Stimulated activated CD4-positive, alpha-beta T cell treated with anti-CD3 and anti-CD28 coated beads, Interleukin-15, amount 100 ng/mL, for 1 hour (primary cell): ENCODE results near the gene NEIL1.
A peak's percentile ranks its signal among the peaks of the same experiment; 100 is the strongest.
"Not testable (repeated sequence)": the region's sequence is repeated elsewhere in the genome, so short reads cannot be mapped to it uniquely, and the experiment has no call there.

Experiments used
- DNase-seq, 2 donors: peaks; one replicate each; pipeline ENCODE4 v3.0.0-alpha.2; 2020; ENCODE audit warnings: low read depth in 1 of 2, low spot score in 1 of 2

NEIL1 gene, protein sequence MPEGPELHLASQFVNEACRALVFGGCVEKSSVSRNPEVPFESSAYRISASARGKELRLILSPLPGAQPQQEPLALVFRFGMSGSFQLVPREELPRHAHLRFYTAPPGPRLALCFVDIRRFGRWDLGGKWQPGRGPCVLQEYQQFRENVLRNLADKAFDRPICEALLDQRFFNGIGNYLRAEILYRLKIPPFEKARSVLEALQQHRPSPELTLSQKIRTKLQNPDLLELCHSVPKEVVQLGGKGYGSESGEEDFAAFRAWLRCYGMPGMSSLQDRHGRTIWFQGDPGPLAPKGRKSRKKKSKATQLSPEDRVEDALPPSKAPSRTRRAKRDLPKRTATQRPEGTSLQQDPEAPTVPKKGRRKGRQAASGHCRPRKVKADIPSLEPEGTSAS

DNA sequence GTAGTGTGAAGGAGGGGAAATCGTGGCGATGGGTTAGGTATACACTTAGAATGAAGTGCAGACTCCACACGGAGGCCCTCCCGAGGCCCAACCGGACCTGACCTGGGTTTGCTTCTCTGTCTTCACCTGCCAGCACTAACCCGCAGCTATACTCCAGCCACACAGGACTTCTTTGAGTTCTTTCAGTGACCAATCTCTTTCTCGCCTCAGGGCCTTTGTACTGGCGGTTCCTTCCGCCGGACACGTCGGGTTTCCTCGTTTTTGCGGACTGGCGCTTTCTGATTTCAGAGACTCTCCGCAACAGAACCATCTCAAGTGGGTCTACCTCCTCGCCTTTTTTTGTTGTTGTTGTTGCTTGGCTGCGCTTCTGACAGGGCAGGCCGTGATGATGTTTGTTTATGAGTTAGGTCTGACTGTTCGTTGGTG, at the start of gene NEIL1:
NEIL1 (plus strand) TSS at position 244 of the 426 bp plus-strand sequence. CDS start 1,867 bp downstream, outside the sequence.
- DNase-seq: no peak

DNA sequence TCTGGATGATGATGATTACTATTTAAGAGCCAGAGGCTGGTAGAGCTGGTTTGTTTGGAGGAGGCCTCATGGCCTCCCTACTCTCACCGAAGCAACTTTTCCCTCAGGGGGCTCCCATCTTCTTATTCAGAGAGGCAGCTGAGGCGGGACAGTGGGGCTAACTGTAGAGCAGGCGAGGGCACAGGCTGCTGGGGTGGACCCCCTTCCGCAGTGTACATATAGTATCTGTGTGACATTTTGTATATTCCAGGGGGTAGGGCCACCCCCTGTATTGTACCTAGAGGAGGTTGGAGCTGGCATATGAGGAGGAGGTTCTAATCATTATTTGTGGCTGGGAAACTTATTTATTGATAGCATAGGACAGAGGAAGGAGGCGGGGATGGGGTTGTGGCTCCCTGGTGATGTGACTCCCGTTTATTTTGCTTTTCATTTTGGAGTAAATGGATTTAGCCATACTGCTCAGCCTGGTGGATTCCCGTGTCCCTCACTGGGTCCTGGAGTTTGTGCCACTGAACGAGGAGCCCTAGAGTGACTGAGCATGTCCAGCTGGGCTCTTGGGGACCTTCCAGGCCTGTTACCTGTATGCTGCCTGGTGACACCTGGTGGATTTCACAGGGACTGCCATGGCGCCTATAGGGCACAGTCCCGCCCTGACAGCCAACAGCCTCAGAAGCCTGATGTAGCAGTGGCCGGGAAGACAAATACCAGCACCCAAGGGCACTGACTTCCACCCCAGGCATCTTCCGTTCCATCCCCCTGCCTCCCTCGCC, 48.1 kb upstream of the NEIL1 start:
- not testable (repeated sequence) for DNase-seq

DNA sequence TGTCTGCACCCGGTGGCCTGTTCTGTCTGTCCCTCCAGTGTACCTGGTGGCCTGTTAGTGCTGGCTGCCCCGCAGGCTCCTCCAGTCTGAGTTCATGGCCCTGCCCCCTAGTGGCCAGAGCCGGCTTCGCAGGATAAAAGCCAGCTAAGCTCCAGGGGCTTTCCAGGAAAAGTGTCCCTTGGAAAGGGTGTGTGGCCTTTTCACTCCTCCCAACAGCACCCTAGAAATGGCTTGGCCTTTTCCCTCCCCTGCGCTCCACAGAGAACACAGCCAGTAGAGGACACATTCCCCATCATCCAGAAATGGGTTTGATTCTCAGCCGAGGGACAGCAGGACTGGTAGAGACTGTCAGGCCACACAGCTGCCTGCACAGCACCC, 47.5 kb upstream of the NEIL1 start:
- DNase-seq: peak; percentile 33 to 58

DNA sequence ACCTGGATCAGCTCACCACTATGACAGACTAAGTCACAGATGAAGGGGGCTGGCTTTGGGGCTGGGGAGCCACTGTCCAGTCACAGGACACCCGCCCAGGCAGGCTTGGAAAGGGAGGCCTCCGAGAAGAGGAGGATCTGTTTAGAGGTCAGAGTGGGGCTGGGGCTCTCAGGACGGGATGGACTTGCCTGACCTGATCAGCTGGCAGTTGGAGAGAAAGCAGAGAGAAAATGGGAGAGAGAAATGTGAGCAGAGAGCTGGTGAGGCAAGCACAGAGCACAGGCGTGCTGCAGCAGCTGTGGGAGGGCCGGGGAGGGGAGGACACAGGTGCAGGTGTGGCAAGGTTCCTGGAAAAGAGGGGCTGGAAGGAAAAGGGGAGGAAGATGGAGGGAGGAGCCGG, 46.8 kb upstream of the NEIL1 start:
- DNase-seq: not testable (repeated sequence)

DNA sequence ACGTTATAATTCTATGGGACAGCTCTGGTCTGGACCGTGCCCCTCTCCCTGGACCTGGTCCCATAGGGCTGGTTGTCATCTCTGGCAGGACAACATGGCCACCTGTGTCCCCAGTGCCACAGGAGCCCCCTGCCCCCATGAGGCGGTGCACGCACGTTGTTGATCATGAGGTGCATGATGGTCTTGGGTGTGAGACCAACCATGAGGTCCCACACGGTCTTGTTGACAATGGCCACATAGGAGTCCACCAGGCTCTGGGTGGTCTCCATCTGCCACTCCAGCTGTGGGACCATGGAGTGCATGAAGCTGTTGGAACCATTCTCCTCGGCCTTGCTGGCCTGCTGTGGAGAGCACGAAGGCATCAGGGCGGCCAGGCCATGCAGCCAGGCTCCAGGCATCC, 44.5 kb upstream of the NEIL1 start:
- no peak for DNase-seq

DNA sequence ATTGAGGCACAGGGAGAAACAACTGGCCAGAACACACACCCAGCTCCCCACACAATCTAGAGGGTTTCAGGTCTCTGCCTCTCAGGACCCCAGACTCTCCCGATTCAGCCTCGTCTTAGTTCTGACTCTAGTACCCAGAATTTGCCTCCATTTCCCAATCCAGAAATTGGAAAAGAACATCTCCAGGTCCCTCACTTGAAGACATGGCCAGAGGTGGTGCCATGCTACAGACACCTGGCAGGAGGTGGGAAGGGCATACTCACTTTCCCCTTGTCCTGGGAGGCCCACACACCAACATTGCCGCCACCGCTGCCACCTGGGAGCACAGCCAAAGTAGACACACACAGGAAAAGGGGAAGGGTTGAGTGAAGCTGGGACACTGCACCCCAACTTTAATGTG, 44.1 kb upstream of the NEIL1 start:
- not testable (repeated sequence) for DNase-seq

DNA sequence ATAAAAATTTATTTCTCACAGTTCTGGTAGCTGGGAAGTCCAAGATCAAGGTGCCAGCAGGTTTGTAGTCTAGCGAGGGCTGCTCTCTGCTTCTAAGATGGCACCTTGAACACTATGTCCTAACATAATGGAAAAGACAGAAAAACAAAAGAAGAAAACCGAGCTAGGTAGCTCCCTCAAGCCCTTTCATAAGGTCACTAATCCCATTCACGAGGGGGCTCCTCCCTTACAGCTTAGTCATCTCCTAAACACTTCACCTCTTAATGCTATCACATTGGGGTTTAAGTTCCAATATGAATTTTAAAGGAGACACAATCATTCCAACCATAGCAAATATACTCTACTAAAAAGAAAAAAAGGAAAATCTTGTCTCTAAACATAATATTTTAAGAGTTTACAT, 40.7 kb upstream of the NEIL1 start:
- no peak for DNase-seq

DNA sequence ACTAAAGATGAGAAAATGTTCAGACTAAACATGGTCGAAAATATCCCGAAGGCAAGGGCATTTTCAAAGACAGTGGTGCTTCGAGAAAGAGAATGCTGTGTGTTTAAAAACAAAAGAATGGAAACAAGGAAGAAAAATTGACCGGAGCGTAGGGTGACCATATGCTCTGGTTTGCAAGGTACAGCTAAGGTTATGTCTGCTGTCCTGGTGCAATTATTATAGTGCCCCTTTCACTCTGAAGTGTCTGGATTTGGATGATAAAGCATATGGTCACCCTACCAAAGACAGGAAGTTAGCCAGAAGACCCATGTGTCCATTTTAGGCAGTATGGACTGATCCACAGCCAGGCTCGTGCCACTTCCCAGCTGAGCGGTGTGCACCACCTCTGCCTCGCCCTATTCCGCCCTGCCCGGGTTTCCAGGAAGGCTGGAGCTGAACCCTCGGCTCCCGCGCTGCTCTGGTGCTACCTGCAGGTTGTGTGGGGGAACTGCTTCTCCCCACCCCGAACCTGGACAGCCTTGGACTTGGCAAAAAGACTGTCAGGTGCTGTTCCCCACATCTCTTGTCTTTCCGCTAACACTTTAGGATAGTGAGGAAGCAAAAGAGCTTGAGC, 39.0 kb upstream of the NEIL1 start:
- DNase-seq: no peak

DNA sequence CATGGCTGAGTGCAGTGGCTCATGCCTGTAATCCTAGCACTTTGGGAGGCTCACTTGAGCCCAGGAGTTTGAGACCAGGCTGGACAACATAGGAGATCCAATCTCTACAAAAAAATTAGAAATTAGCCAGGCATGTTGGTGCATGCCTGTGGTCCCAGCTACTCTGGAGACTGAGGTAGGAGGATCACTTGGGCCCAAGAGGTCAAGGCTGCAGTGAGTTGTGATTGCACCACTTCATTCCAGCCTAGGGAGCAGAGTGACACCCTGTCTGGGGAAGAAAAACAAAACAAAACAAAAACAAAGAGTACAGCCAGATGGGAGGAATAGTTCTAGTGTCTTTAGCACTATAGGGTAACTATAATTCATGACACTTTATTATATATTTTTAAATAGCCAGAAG, 37.1 kb upstream of the NEIL1 start:
- DNase-seq: no peak

DNA sequence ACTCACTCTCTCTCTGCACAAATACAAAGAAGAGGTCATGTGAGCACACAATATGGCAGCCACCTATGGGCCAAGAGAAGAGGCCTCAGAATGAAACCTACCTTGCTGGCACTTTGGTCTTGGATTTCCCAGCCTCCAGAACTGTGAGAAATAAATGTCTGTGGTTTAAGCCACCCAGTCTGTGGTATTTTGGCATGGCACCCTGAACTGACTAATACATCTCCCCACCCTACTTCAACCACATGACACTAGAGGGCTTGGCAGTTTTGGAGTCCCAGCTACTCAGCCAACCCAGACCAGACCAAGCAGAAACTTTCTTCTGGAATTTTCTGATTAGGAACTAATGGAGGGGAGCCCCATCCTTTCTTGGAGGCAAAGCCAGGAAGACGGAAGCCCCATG, 34.3 kb upstream of the NEIL1 start:
- not testable (repeated sequence) for DNase-seq

DNA sequence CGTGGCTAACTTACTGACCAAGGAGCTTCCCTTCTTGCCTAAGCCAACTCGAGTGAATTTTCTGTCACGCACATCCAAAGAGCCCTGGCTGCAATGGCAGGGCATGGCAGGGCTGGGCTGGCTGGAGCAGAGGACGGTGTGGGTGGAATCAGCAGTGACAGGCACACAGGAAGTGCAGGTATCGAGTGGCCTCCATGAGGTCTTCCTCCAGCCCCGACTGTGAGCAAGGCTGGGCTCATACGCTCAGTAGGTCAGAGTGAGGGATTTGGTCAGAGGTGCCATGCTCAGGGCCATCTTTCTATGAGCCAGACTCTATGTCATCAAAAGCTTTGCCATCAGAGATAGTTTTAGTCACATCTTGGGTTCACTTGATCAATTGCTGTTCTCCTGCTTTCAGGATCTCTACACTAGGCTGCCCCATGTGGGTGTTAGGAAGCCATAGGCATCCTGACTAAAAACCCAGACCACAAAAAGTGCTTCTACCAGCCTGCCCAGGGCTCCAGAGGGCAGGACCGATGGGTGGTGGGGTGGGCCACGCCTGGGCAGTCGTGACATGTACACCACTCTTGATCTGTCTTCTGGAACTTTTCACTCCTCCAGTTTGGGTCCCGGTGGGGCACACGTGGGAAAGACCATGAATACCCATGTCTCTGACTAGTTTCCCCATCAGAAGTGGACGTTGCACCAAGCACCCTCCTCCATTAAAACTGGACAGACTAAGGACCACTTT, 33.6 kb upstream of the NEIL1 start:
- no peak for DNase-seq

DNA sequence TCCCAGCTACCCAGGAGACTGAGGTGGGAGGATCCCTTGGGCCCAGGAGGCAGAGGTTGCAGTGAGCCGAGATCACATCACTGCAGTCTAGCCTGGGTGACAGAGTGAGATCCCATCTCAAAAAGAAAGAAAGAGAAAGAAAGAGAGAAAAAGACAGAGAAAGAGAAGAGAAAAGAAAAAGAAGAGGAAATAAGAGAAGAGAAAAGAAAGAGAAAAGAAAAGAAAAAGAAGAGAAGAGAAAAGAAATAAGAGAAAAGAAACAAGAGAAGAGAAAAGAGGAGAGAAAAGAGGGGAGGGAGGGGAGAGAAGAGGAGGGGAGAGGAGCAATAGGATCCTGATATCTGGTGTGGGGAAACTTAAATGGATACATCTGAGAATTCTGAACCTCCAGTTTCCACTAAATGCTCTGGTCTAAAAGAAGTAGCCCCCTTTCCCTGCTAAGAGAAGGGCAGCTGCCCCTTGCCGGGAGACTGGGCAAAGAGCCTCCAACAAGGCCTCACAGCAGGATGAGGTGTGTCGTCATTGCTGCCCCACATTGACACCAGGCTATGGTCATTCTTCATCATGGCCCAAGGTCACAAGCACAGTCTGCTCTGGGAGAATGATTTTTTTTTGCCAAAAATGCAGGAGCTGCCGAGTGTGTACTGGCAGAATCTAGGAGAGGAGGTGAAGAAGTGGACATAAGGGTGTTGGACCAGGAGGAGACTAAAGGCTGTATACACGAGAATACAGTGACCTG, 32.1 kb upstream of the NEIL1 start:
- no peak for DNase-seq

DNA sequence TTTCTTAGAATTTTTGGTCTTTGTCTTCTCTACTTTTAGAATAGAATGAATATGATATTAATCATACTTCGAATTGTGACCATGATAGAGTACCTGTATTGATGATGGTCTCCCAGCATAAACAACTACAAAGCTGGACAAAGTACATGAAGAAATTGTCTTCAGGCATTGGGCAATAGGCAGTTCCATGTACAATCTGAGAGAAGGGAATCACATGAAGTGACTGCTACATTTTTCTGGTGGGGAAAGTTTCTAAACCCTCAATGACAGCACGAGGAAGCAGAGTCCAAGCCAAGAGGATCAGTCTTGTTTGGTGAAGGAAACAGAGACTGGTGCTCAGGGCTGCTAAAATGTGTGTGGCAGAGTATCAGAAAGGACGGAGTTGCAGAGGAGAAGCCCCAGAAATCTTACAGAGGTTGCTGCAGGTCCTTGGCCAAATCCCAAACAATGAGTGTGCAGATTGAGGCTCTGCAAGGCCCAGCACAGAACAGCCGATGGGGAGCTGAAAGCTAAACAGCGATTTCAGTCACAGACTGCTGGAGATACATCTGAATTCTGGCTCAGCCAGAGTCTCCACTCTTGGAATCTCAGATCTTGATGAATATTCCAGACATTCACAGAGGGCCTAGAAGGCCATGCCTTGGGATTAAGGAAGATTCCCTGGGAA, 27.5 kb upstream of the NEIL1 start:
- DNase-seq: not testable (repeated sequence)

DNA sequence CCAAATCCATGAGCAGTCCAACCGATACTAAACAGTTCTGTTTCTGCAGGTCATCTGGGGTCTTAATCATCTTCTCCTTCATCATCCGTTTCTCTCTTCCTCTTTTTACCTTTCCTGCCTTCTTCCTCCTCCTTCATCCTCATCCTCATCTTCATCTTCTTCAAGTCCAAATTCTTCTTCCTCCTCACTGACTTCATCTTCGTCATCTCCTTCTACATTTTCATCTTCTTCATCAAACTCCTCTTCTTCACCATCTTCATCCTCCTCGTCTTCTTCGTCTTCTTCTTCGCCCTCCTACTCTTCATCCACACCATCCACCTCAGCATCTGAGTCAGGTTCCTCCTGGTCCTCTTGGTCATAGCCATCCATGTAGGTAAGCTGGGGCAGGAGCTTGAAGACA, 25.1 kb upstream of the NEIL1 start:
- no peak for DNase-seq

DNA sequence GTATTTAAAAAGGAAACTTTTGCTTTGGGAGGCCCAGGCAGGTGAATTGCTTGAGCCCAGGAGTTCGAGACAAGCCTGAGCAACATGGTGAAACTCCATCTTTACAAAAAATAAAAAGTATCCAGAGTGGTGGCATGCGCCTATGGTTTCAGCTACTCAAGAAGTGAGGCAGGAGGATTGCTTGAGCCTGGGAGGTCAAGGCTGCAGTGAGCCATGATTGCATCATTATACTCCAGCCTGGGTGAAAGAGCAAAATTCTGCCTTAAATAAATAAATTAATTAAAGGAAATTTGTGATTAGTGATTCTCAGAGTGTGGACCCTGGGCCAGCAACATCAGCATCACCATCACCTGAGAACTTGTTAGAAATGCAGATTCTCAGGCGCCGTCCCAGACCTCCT, 20.9 kb upstream of the NEIL1 start:
- DNase-seq: no peak

DNA sequence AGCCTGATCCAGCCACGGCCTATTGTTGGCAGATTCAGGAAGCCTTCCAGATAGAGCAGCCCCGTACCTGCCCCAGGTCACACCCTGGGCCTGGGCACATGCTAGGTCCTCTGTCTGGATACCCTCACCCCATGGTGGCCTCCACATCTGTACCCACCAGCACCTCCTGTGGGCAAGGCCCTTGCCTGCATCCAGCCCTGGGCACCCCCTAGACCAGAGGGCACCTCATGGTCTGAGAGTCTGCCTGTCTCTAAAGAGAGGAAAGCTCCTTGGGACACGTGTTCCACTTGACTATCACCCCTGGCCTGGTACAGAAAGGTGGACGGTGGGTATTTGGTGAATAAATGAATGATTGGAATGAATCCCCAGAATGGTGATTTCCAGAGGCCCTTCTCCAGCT, 19.8 kb upstream of the NEIL1 start:
- no peak for DNase-seq

DNA sequence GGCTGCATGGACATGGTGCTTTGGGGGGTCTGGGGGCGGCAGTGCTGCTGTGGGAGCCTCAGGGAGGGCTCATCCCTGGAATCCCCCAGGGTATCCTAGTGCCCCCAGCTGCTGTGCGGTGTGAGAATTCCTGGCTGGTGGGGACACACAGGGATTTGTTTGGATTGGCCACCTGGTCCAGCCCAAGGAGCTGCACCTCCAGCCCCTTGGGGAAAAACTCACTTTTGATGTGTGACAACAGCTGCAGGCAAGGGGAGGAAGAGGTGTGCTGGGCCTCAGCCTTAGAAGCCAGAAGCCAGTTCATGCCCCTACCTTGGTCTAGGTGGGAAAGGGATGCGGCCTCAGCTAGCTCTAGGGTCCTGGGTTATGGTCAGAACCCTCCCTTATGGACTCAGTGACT, 19.3 kb upstream of the NEIL1 start:
- no peak for DNase-seq

DNA sequence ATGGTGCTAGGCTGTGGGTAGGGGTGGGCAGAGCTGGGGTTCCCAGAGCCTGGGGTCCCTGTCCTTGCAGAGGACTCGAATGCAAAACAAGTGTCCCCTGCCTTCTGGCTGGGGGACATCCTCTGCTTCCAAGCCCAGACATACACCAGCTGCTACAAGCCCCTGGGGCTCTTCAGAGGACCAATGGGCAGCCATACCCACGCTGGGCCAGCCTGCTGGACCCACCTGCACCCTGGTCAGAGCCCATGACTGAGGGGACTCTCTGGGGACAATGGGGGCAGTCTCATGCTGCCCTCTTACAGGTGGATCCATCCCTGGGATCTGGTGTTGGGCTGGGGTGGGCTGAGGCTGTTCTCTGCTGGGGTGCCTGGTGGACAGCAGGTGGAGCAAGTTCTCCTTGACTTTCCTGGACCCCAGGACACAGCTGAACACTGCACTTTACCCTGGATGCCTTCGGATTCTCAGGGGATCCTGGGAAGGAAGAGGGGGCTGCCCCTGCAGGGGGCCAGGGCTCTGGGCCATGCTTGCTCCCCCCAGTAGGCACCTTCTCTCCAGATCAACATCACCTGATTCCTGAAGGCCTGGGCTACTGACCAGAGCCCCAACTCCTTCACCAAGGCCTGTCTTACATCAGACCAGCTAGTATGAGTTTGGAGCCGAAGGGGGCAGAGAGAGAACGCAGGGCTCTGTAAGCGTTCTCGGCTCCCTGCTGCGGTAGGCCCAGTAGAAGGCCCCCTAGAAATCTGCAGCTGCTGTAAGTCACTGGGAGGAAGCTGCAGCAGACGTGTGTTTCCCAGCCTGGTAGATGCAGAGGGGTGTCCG, 18.1 kb upstream of the NEIL1 start:
- no peak for DNase-seq

DNA sequence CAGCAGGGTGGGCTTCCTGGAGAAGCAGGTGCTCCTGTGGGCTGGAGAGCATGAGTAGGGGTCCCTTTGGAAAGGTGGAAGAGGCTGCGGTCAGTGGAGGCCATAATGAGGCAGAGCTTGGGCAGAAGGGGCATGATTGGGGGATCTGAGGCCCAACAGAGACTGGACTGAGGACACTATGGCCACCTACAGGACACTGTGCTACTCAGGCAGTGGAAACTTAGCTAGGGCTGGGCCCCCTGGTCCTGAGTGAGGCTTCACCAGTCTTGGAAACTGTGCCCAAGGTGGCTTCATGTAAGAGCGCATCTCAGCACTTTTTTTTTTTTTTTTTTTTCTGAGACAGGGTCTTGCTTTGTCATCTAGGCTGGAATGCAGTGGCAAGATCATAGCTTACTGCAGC, 17.3 kb upstream of the NEIL1 start:
- no peak for DNase-seq
